Mononuclear cell (primary cell): ENCODE data around the gene IDUA. TPM values are rescaled to one million over a fixed set of nuclear protein-coding genes. Genes with fewer than 3 reads are reported as not detected.

ENCODE experiments used
- H3K27me3 ChIP-seq: 2 replicates; pipeline ENCODE4 v1.6.0; 2011; ENCODE audit warnings: low read length, control low read depth; ENCODE audit not compliant: insufficient read depth
- H3K4me1 ChIP-seq: 2 replicates; pipeline ENCODE4 v1.5.1; 2011; ENCODE audit warnings: mild to moderate bottlenecking, low read length, control low read depth; ENCODE audit not compliant: insufficient read depth
- H3K4me3 ChIP-seq: 2 replicates; pipeline ENCODE4 v1.5.1; 2011; ENCODE audit warnings: mild to moderate bottlenecking, low read length, moderate library complexity
- H3K9me3 ChIP-seq: 2 replicates; pipeline ENCODE4 v1.5.1; 2011; ENCODE audit warnings: low read depth, mild to moderate bottlenecking, control low read depth, low read length
- total RNA-seq: library from RNA; depleted of rRNA; stranded (reverse); fragments of >200 nt; gene quantifications from one replicate; pipeline ENCODE4 v1.2.3, GENCODE V29; 2012

Gene IDUA
- total RNA-seq, 1 donor, result 8.5 TPM

DNA sequence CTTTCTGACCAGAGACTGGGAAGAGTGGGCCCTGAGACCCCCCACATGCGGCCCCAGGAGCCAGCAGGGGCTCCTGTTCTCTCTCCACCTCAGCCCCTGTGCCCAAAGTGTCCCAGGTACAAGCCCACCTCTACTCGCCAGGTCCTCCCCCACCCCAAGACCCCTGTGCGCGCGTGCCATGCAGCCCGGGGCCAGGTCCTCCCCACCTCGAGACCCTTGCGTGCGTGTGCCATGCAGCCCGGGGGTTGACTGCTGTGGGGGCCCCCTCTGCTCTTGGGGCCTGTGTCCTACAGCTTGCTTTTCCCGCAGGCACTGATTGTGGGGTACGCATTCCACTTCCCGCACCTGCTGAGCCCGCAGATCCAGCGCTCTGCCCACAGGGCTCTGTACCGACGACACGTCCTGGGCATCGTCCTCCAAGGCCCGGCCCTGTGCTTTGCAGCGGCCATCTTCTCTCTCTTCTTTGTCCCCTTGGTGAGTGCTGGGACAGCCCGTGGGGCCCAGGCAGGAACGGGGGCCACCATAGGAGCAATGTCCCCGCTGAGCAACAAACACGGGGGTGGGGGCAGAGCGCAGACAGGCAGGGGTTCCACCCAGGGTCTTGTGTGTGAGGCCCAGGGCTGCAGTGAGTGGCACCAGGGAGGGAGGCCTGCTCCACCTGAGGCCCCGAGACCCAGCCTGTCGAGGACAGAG is 33.8 kb upstream of the IDUA start:
- no peaks in the 10 kb centered on the region for H3K9me3 ChIP-seq
- H3K4me1 ChIP-seq, result no peaks in the 10 kb centered on the region
- H3K4me3 ChIP-seq, result no peak overlapping the region
- no peaks in the 10 kb centered on the region for H3K27me3 ChIP-seq

DNA sequence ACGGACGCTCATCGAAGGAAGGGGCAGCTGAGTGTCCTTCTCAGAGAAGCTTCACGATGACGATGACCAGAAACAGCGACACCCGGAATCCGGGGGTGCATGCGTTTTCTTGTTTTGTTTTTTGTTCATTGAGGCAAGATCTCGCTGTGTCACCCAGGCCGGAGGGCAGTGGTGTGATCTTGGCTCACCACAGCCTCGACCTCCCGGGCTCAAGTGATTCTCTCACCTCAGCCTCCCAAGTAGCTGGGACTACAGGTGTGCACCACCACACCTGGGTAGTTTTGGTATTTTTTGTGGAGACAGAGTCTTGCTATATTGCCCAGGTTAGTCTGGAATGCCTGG is 33.3 kb upstream of the IDUA start:
- no peaks in the 10 kb centered on the region for H3K9me3 ChIP-seq
- no peaks in the 10 kb centered on the region for H3K27me3 ChIP-seq
- H3K4me1 ChIP-seq, result no peaks in the 10 kb centered on the region
- no peak overlapping the region for H3K4me3 ChIP-seq

DNA sequence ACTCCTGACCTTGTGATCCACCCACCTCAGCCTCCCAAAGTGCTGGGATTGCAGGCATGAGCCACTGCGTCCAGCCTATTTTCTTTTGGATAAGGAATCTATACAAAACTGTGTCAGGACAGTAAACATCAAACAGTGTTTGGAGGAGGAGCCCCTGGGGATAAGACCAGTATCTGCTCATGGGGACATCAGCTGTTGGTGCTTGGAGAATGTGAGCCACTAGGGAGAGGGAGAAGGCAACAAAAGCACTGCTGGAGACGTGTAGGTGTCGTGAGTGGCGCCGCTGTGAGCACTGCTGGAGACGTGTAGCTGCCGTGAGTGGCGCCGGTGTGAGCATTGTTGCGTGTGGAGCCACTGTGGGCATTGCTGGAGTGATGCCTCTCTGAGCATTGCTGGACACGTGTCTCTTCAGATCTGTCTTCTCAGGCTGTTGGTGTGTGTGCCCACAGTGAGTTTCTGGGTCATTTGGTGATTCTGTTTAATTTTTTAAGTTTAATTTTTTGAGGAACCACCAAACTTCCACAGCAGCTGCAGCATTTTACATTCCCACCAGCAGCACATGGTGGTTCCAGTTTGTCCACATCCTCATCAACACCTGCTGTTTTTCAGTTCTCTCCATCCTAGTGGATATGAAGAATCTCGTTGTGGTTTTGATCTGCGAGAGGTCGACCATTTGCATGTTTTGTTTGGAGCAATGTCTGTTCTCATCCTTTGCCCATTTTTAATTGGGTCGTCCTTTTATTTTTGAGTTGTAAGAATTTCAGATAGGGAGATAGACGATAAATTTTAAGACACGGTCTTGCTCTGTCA is 32.4 kb upstream of the IDUA start:
- Histone ChIP-seq H3K9me3 (no peaks in the 10 kb centered on the region), H3K27me3 (no peaks in the 10 kb centered on the region), H3K4me3 (no peak overlapping the region), H3K4me1 (no peaks in the 10 kb centered on the region)

DNA sequence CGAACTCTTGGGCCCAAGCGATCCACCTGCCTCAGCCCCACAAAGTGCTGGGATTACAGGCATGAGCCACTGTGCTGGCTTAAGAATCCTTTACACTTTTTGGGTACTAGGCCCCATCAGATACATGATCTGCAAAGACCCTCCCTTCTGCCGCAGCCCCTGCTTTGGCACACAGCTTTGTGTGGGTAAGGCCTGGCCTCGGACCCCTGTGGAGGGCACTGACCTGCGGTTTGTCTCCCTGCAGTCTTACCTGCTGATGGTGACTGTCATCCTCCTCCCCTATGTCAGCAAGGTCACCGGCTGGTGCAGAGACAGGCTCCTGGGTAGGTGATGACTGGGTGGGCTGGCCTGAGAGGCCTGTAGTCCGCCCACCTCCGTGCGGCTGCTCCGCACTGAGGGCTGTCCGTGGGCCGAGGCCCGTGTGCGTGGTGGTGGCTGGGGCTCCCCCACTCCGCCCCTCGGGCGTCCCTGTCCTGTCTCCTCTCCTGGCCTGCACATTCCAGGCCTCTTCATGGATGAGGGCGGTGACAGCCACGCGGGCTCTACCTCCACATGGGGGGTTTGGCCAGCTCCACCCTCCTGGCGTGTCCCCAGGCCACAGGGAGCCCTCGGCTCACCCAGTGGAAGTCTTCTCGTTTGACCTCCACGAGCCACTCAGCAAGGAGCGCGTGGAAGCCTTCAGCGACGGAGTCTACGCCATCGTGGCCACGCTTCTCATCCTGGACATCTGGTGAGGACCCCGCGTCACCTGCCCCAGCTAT is 31.5 kb upstream of the IDUA start:
- Histone ChIP-seq H3K4me3 (no peak overlapping the region), H3K27me3 (no peaks in the 10 kb centered on the region), H3K4me1 (no peaks in the 10 kb centered on the region), H3K9me3 (no peaks in the 10 kb centered on the region)

DNA sequence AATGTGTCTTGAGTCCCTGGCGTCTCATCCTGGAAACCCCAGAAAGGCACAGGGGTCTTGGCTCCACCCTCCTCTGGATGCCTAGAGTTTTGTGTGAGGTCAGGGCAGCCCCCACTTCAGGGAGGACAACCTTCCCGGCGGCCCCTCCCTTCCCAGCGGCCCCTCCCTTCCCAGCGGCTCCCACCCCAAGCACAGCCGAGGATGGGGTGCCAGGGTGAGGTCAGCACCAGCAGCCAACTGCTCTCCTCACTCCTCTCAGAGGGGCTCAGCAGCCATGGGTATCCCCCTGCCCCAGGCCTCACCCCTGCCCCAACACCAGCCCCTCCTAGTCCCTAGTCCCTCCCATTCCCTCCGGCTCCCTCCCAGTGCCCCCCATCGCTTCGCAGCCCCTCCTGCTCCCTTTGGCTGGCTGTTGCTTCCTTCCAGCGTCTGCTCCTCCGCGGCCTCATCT is 30.9 kb upstream of the IDUA start:
- Histone ChIP-seq H3K4me3 (no peak overlapping the region), H3K9me3 (no peaks in the 10 kb centered on the region), H3K4me1 (no peaks in the 10 kb centered on the region), H3K27me3 (no peaks in the 10 kb centered on the region)

DNA sequence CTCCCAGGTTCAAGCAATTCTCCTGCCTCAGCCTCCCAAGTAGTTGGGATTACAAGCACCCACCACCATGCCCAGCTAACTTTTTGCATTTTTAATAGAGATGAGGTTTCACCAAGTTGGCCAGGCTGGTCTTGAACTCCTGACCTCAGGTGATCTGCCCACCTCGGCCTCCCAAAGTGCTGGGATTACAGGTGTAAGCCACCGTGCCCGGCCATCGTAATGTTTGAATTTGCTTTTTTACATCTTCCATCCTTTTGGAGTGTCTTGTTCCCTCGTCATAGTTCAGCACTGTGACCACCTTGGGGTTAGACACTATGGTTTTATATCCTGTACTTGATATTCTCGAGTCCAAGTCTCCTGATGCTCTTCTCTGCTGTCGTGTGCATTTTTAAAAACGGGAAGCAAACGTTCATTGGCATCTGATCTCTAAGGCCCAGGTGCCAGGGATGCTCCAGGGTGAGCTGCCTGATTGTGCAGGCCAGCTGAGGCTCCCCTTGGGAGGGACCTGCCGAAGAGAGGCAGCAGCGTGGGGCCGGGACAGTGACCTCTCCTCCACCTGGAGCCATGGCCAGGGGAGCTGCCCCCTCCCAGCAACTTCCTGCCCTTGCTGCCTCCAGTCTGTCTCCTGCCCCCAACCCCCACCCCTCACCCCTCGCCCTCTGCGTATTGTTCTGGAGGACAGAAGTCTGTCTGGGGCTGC is 30.2 kb upstream of the IDUA start:
- H3K9me3 ChIP-seq, result no peaks in the 10 kb centered on the region
- no peaks in the 10 kb centered on the region for H3K4me1 ChIP-seq
- H3K27me3 ChIP-seq, result no peaks in the 10 kb centered on the region
- no peak overlapping the region for H3K4me3 ChIP-seq

DNA sequence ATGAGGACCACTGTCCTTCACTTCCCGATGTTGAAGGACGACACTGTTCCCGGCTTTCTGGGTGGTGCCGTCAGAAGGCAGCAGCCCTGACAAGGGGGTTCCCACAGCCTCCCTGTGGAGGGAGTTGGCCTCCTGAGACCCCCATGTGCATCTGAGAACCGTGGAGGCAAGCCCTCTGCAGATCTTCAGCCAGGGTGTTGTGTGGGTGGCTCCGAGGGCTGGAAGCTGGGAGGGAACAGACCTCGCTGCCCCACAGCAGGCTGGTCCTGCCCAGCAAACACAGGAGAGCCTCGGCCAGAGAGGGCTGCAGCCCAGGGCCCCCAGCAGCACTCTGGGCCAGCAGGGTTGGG is 29.6 kb upstream of the IDUA start:
- Histone ChIP-seq H3K27me3 (no peaks in the 10 kb centered on the region), H3K4me3 (no peak overlapping the region), H3K4me1 (no peaks in the 10 kb centered on the region), H3K9me3 (no peaks in the 10 kb centered on the region)

DNA sequence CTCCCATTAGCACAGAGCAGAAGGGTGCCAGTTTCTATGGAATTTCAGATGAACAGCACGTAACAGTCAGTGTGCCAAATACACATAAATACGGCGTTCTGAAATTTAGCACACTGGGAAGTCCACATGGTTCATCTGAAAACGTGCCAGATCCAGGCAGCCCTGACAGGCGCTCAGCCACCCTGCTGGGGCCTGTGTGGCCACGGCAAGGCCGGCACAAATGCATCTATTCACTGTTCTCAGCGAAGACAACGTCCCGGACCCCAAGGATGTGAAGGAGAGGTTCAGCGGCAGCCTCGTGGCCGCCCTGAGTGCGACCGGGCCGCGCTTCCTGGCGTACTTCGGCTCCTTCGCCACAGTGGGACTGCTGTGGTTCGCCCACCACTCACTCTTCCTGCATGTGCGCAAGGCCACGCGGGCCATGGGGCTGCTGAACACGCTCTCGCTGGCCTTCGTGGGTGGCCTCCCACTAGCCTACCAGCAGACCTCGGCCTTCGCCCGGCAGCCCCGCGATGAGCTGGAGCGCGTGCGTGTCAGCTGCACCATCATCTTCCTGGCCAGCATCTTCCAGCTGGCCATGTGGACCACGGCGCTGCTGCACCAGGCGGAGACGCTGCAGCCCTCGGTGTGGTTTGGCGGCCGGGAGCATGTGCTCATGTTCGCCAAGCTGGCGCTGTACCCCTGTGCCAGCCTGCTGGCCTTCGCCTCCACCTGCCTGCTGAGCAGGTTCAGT is 29.1 kb upstream of the IDUA start:
- no peak overlapping the region for H3K4me3 ChIP-seq
- H3K27me3 ChIP-seq, result no peaks in the 10 kb centered on the region
- no peaks in the 10 kb centered on the region for H3K4me1 ChIP-seq
- no peaks in the 10 kb centered on the region for H3K9me3 ChIP-seq

DNA sequence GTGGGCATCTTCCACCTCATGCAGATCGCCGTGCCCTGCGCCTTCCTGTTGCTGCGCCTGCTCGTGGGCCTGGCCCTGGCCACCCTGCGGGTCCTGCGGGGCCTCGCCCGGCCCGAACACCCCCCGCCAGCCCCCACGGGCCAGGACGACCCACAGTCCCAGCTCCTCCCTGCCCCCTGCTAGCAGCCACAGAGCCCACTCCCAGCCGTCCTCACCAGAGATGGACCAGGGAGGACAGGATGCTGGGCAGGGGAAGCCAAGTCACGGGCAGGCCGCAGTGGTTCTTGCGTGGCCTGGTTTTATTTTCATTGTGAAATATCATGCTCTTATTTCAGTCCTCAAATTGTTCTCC is 28.6 kb upstream of the IDUA start:
- H3K9me3 ChIP-seq, result no peaks in the 10 kb centered on the region
- H3K4me1 ChIP-seq, result no peaks in the 10 kb centered on the region

DNA sequence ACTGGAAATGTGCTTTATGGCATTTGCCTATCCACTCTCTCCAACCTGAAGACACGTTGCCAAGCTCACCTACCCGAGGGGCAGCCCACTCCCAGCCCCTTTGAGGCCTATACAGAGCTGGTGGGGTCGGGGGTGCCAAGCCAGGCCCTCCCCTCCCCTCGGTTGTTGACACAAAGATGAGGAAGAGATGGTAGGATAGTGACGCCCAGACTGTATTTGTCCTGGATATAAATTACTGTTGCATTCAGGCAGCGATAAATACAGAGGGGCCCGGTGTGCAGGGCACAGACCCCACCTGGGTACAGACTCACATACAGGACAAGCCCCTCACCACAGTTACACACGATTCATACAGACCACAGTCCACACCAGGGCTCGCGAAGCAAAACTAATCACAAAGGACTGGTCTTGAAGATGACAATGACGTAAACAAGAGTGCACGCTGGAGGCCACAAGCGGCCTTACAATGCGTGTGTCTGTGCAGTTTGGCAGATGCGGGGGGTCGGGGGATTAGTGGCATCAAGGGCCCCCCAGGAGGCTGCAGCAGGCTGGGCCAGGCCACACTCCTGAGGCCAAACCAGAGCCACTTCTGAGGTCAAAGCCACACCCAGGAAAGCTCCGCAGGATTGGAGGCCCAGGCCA is 28.0 kb upstream of the IDUA start:
- no peaks in the 10 kb centered on the region for H3K27me3 ChIP-seq

More for the DNA sequence above, 28.6 kb upstream of the IDUA start:
- Histone ChIP-seq H3K4me3 (no peak overlapping the region), H3K27me3 (no peaks in the 10 kb centered on the region)

DNA sequence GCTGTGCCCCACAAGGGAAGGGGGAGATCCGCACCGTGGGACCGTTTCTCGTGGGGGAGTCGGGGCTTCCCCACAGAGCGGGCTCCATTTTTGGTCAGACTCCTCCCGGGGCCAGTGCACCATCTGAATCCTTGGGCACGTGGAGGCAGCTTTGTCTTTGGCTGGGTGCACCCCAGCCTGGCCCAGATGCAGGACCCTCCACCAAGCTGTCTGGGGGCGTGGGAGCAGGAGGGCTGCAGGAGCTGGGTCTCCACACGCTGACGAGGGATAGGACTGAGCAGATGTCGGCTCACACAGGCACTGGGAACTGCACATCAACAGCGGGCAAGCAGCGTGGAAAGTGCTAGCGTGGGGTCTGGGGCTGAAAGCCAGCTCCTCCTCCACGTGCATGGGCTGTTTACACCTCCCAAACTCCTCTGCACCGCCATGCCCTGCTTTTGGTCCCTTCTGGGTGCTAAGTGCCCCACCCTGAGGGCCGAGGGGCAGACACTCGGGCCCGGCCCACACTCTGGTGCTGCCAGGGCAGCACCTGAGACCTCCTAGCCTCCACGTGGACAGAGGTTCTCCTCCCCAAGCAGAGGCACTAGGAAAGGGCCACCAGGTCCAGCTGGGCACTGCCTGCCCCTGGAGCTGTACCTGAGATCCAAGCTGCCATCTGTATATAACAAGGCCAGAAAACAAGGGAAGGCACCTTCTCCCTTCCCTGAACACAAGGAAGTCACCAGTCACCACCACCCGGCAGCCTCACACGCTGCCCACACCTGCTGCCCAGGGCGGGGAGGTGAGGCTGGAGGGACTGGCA is 27.3 kb upstream of the IDUA start:
- Histone ChIP-seq H3K4me1 (no peaks in the 10 kb centered on the region), H3K9me3 (no peaks in the 10 kb centered on the region), H3K4me3 (no peak overlapping the region), H3K27me3 (no peaks in the 10 kb centered on the region)

More for the DNA sequence above, 28.0 kb upstream of the IDUA start:
- Histone ChIP-seq H3K4me3 (no peak overlapping the region), H3K9me3 (no peaks in the 10 kb centered on the region), H3K4me1 (no peaks in the 10 kb centered on the region)

DNA sequence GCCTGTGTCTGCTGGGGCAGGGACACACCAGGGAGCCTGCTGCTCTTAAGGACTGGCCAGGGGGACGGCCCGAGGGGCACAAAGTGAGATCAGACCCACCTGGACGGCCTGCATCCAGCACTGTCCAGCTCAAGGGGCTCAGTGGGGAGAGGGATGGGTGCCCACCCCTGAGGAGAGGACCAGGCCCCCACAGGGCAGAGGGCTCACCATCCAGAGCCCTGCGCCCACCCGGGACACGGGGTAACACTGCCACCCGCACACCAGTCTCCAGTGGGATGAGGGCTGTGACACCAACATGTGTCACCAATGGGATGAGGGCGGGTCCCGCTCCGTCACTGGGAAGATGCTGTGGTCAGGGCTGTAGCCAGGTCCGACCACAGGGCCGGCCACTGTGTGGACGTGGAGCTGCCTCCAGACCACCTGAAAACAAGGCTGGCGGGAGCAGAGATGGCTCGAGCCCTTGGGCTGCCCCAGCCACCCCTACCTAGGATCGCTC is 26.7 kb upstream of the IDUA start:
- no peaks in the 10 kb centered on the region for H3K4me1 ChIP-seq
- no peaks in the 10 kb centered on the region for H3K9me3 ChIP-seq
- no peak overlapping the region for H3K4me3 ChIP-seq
- no peaks in the 10 kb centered on the region for H3K27me3 ChIP-seq

DNA sequence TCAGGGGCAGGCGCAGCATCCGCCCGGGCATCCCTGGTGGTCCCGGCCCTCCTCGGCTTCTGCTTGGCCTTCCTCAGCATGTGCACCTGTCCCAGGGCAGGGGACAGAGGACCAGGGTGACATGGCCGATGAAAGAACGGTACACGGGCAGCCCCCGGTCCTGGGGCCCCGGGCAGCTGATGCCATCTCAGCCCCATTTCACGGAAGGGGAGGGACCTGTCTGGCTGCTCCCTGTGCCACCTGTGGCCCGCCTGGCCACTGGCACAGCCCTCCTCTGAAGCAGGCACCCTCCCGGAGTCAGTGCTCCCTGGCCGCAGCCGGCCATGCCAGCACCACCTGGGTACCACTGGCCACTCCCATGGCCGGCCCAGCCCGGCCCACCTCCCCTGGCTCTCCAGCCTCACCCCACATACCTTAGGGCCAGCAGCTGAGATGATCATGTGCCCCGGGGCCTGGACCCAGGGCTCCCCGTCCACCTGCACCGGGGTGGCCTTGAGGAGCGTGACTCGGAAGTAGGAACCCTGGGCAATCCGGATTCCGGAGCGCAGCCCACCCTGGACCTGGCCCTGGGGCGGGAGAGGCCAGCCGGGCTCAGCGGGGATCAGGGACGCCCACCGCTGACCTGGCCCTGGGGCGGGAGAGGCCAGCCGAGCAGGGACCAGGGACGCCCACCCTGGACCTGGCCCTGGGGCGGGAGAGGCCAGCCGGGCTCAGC is 26.1 kb upstream of the IDUA start:
- H3K4me3 ChIP-seq, result no peak overlapping the region
- H3K27me3 ChIP-seq, result no peaks in the 10 kb centered on the region
- H3K4me1 ChIP-seq, result no peaks in the 10 kb centered on the region
- H3K9me3 ChIP-seq, result no peaks in the 10 kb centered on the region
